COR-L47 (cell line): Measurements from ENCODE around the gene SMPD3.
A peak's percentile ranks its signal among the peaks of the same experiment; 100 is the strongest.

Experiments used
- DNase-seq: peaks from one replicate; lab custom pipeline; 2025; lab: John Stamatoyannopoulos, UW

The SMPD3 gene

GRCh38 chr16:68331879-68332410, 116.4 kb downstream of the SMPD3 start:
- DNase-seq: no peak

GRCh38 chr16:68328860-68329390, 119.4 kb downstream of the SMPD3 start:
- no peak for DNase-seq

- peak; percentile 84 for DNase-seq
Observed at GRCh38 chr16:68328151-68328859, 120.0 kb downstream of the SMPD3 start.

- DNase-seq: no peak
Observed at GRCh38 chr16:68324780-68325357, 123.4 kb downstream of the SMPD3 start.

- no peak for DNase-seq
Observed at GRCh38 chr16:68324336-68324735, 124.0 kb downstream of the SMPD3 start.

- DNase-seq: no peak
Observed at GRCh38 chr16:68319185-68319908, 129.0 kb downstream of the SMPD3 start.

GRCh38 chr16:68313116-68313515, 135.2 kb downstream of the SMPD3 start:
- no peak for DNase-seq

- DNase-seq: peak; percentile 91
Observed at GRCh38 chr16:68310774-68311511, 137.4 kb downstream of the SMPD3 start, which contains the start of the genes PRMT7 and SLC7A6OS. PRMT7 (plus strand) TSS chr16:68311019; CDS start chr16:68315980, 4,961 bp downstream. SLC7A6OS (minus strand) TSS chr16:68310946; CDS start chr16:68310926, 20 bp downstream.

- no peak for DNase-seq
Observed at GRCh38 chr16:68310437-68310773, 137.9 kb downstream of the SMPD3 start.

GRCh38 chr16:68309799-68310198, 138.5 kb downstream of the SMPD3 start:
- DNase-seq: no peak
